Measurements from ENCODE around the gene ZCCHC8.

DNA sequence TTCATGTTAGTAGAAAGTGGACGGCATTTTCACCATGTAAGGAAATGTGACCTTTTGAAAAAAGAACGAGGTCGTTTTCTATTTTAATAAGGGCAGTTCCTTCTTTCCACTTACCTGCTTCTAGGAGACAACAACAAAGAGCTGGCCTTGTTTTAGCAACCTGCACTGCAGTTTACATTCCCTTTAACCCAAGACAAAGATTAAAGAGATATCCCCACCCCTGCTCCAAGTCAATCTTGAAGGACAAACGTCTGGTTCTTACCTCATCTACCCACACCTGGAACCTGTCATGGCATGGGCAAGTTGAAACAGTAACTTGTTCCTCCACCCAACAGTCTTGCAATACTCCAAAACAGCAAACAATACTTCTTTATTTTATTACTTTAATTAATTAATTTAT lies 32.7 kb downstream of the ZCCHC8 start:
- no peak for TF ChIP-seq CTCF (IDR thresholded peaks at IDR 0.05; ENCODE audit: insufficient read depth, low read length)
- no peak for TF ChIP-seq POLR2AphosphoS5 (IDR thresholded peaks at IDR 0.05; ENCODE audit: low read depth)
- no peak for TF ChIP-seq GABPA (IDR thresholded peaks at IDR 0.05; ENCODE audit: low read depth)
- TF ChIP-seq, protein P1, sequence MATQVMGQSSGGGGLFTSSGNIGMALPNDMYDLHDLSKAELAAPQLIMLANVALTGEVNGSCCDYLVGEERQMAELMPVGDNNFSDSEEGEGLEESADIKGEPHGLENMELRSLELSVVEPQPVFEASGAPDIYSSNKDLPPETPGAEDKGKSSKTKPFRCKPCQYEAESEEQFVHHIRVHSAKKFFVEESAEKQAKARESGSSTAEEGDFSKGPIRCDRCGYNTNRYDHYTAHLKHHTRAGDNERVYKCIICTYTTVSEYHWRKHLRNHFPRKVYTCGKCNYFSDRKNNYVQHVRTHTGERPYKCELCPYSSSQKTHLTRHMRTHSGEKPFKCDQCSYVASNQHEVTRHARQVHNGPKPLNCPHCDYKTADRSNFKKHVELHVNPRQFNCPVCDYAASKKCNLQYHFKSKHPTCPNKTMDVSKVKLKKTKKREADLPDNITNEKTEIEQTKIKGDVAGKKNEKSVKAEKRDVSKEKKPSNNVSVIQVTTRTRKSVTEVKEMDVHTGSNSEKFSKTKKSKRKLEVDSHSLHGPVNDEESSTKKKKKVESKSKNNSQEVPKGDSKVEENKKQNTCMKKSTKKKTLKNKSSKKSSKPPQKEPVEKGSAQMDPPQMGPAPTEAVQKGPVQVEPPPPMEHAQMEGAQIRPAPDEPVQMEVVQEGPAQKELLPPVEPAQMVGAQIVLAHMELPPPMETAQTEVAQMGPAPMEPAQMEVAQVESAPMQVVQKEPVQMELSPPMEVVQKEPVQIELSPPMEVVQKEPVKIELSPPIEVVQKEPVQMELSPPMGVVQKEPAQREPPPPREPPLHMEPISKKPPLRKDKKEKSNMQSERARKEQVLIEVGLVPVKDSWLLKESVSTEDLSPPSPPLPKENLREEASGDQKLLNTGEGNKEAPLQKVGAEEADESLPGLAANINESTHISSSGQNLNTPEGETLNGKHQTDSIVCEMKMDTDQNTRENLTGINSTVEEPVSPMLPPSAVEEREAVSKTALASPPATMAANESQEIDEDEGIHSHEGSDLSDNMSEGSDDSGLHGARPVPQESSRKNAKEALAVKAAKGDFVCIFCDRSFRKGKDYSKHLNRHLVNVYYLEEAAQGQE (IDR thresholded peaks at IDR 0.05; ENCODE audit: insufficient replicate concordance, low read depth), result no peak
- no peak for TF ChIP-seq SPI1 (IDR thresholded peaks at IDR 0.05; ENCODE audit: borderline replicate concordance, low read depth)
